Measurements from ENCODE around the gene ERBIN. TPM values are rescaled to one million over a fixed set of nuclear protein-coding genes. Genes with fewer than 3 reads are reported as not detected.

Gene ERBIN
- total RNA-seq, 1 experiment from 2014 or later = 27.1 TPM

DNA sequence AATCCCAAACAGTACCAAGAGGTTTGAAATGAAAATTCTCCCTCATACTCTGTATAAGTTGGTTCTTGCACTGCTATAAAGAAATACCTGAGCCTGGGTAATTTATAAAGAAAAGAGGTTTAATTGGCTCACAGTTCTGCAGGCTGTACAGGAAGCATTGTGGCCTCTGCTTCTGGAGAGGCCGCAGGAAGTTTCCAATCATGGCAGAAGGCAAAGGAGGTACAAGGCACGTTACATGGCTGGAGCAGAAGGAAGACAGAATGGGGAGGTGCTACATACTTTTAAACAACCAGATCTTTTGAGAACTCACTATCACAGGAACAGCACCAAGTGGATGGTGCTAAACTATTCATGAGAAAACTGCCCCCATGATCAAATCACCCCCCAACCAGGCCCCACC, 25.6 kb upstream of the ERBIN start (continued):
- TF ChIP-seq SMAD4 (CRISPR knock-in tag; IDR thresholded peaks at IDR 0.05) = no peak
- TF ChIP-seq, protein P1, sequence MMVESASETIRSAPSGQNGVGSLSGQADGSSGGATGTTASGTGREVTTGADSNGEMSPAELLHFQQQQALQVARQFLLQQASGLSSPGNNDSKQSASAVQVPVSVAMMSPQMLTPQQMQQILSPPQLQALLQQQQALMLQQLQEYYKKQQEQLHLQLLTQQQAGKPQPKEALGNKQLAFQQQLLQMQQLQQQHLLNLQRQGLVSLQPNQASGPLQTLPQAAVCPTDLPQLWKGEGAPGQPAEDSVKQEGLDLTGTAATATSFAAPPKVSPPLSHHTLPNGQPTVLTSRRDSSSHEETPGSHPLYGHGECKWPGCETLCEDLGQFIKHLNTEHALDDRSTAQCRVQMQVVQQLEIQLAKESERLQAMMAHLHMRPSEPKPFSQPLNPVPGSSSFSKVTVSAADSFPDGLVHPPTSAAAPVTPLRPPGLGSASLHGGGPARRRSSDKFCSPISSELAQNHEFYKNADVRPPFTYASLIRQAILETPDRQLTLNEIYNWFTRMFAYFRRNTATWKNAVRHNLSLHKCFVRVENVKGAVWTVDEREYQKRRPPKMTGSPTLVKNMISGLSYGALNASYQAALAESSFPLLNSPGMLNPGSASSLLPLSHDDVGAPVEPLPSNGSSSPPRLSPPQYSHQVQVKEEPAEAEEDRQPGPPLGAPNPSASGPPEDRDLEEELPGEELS (CRISPR knock-in tag; IDR thresholded peaks at IDR 0.05) = no peak
- TF ChIP-seq ZSCAN18 (CRISPR knock-in tag; IDR thresholded peaks at IDR 0.05) = no peak
- TF ChIP-seq, protein P2, sequence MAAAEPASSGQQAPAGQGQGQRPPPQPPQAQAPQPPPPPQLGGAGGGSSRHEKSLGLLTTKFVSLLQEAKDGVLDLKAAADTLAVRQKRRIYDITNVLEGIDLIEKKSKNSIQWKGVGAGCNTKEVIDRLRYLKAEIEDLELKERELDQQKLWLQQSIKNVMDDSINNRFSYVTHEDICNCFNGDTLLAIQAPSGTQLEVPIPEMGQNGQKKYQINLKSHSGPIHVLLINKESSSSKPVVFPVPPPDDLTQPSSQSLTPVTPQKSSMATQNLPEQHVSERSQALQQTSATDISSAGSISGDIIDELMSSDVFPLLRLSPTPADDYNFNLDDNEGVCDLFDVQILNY (CRISPR knock-in tag; IDR thresholded peaks at IDR 0.05) = no peak

- no peak for TF ChIP-seq CBFB (CRISPR knock-in tag; IDR thresholded peaks at IDR 0.05; ENCODE audit: low read depth)
- no peak for TF ChIP-seq ZNF138 (CRISPR knock-in tag; conservative IDR thresholded peaks at IDR 0.05)
- TF ChIP-seq CREB1 (CRISPR knock-in tag; IDR thresholded peaks at IDR 0.05) = no peak
- no peak for TF ChIP-seq ZNF671 (CRISPR knock-in tag; IDR thresholded peaks at IDR 0.05)
- TF ChIP-seq, protein P3, sequence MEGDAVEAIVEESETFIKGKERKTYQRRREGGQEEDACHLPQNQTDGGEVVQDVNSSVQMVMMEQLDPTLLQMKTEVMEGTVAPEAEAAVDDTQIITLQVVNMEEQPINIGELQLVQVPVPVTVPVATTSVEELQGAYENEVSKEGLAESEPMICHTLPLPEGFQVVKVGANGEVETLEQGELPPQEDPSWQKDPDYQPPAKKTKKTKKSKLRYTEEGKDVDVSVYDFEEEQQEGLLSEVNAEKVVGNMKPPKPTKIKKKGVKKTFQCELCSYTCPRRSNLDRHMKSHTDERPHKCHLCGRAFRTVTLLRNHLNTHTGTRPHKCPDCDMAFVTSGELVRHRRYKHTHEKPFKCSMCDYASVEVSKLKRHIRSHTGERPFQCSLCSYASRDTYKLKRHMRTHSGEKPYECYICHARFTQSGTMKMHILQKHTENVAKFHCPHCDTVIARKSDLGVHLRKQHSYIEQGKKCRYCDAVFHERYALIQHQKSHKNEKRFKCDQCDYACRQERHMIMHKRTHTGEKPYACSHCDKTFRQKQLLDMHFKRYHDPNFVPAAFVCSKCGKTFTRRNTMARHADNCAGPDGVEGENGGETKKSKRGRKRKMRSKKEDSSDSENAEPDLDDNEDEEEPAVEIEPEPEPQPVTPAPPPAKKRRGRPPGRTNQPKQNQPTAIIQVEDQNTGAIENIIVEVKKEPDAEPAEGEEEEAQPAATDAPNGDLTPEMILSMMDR (IDR thresholded peaks at IDR 0.05) = no peak
- TF ChIP-seq, protein P4, sequence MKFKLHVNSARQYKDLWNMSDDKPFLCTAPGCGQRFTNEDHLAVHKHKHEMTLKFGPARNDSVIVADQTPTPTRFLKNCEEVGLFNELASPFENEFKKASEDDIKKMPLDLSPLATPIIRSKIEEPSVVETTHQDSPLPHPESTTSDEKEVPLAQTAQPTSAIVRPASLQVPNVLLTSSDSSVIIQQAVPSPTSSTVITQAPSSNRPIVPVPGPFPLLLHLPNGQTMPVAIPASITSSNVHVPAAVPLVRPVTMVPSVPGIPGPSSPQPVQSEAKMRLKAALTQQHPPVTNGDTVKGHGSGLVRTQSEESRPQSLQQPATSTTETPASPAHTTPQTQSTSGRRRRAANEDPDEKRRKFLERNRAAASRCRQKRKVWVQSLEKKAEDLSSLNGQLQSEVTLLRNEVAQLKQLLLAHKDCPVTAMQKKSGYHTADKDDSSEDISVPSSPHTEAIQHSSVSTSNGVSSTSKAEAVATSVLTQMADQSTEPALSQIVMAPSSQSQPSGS (CRISPR knock-in tag; IDR thresholded peaks at IDR 0.05; ENCODE audit: borderline replicate concordance, low read depth) = no peak
Observed at GRCh38 chr5:65902104-65902503, 24.3 kb upstream of the ERBIN start.

GRCh38 chr5:65903581-65903980, 22.8 kb upstream of the ERBIN start:
- Mint-ChIP-seq H3K4me3 (no peak overlapping the region), H3K9me3 (no peaks in the 10 kb centered on the region), H3K4me1 (no peaks in the 10 kb centered on the region), H3K27me3 (ENCODE audit: low read depth) (no peaks in the 10 kb centered on the region), H3K27ac (no peak overlapping the region), H3K36me3 (no peaks in the 10 kb centered on the region)
- ChIA-PET POLR2A (no interaction called here), CTCF (interaction anchor here (1.0 kb wide), 1 partner anchor 9 kb away, joined by 3 read pairs; no protein-coding TSS in a partner anchor)
- TF ChIP-seq, protein P5, sequence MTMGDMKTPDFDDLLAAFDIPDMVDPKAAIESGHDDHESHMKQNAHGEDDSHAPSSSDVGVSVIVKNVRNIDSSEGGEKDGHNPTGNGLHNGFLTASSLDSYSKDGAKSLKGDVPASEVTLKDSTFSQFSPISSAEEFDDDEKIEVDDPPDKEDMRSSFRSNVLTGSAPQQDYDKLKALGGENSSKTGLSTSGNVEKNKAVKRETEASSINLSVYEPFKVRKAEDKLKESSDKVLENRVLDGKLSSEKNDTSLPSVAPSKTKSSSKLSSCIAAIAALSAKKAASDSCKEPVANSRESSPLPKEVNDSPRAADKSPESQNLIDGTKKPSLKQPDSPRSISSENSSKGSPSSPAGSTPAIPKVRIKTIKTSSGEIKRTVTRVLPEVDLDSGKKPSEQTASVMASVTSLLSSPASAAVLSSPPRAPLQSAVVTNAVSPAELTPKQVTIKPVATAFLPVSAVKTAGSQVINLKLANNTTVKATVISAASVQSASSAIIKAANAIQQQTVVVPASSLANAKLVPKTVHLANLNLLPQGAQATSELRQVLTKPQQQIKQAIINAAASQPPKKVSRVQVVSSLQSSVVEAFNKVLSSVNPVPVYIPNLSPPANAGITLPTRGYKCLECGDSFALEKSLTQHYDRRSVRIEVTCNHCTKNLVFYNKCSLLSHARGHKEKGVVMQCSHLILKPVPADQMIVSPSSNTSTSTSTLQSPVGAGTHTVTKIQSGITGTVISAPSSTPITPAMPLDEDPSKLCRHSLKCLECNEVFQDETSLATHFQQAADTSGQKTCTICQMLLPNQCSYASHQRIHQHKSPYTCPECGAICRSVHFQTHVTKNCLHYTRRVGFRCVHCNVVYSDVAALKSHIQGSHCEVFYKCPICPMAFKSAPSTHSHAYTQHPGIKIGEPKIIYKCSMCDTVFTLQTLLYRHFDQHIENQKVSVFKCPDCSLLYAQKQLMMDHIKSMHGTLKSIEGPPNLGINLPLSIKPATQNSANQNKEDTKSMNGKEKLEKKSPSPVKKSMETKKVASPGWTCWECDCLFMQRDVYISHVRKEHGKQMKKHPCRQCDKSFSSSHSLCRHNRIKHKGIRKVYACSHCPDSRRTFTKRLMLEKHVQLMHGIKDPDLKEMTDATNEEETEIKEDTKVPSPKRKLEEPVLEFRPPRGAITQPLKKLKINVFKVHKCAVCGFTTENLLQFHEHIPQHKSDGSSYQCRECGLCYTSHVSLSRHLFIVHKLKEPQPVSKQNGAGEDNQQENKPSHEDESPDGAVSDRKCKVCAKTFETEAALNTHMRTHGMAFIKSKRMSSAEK (CRISPR knock-in tag; IDR thresholded peaks at IDR 0.05; ENCODE audit: borderline replicate concordance) = no peak
- no peak for TF ChIP-seq JUN (CRISPR knock-in tag; IDR thresholded peaks at IDR 0.05)
- TF ChIP-seq, protein P1 (CRISPR knock-in tag; IDR thresholded peaks at IDR 0.05) = no peak
- TF ChIP-seq CREM (CRISPR knock-in tag; IDR thresholded peaks at IDR 0.05) = no peak
- TF ChIP-seq NR1H2 (CRISPR knock-in tag; IDR thresholded peaks at IDR 0.05) = no peak
- TF ChIP-seq ZNF263 (CRISPR knock-in tag; IDR thresholded peaks at IDR 0.05; ENCODE audit: low read depth) = no peak
- no peak for TF ChIP-seq ZNF423 (CRISPR knock-in tag; IDR thresholded peaks at IDR 0.05)
- no peak for TF ChIP-seq RELA (CRISPR knock-in tag; IDR thresholded peaks at IDR 0.05; ENCODE audit: borderline replicate concordance)
- TF ChIP-seq CREB1 (CRISPR knock-in tag; IDR thresholded peaks at IDR 0.05) = no peak
- no peak for TF ChIP-seq TP53 (CRISPR knock-in tag; IDR thresholded peaks at IDR 0.05)
- no peak for TF ChIP-seq EMX1 (CRISPR knock-in tag; IDR thresholded peaks at IDR 0.05)
- no peak for TF ChIP-seq JAZF1 (CRISPR knock-in tag; IDR thresholded peaks at IDR 0.05)
- DNase-seq (ENCODE audit: low spot score) = no peak
- no peak for ATAC-seq

More at GRCh38 chr5:65902104-65902503, 24.3 kb upstream of the ERBIN start:
- ATAC-seq = no peak
- no peak overlapping the region for H3K4me3 Mint-ChIP-seq
- no peaks in the 10 kb centered on the region for H3K4me1 Mint-ChIP-seq
- ChIA-PET POLR2A (no interaction called here), CTCF (no interaction called here)
- no peak overlapping the region for H3K27ac Mint-ChIP-seq
- H3K36me3 Mint-ChIP-seq = no peaks in the 10 kb centered on the region
- H3K9me3 Mint-ChIP-seq = no peaks in the 10 kb centered on the region
- no peak for DNase-seq (ENCODE audit: low spot score)
- no peaks in the 10 kb centered on the region for H3K27me3 Mint-ChIP-seq (ENCODE audit: low read depth)

Measured in WTC11 (cell line).